Activated B cell treated with CpG ODN at 0.5 μM for 24 hours (primary cell): ENCODE results near the gene IL17RC. TPM values are rescaled to one million over a fixed set of nuclear protein-coding genes. Genes with fewer than 3 reads are reported as not detected.
A peak's percentile ranks its signal among the peaks of the same experiment; 100 is the strongest.
"Not testable (repeated sequence)": the region's sequence is repeated elsewhere in the genome, so short reads cannot be mapped to it uniquely, and the experiment has no call there.

Experiments
- ATAC-seq: fragments of 200-7000 bp; cut with Tn5 transposase; one replicate; pipeline ENCODE4 v1.10.0; 2021; ENCODE audit warnings: low read depth, mild to moderate bottlenecking, moderate library complexity
- CTCF ChIA-PET: fragments of 350-600 bp; sonication (Branson Sonifier 250); formaldehyde crosslinking; loops from one replicate; lab custom pipeline; 2021; ENCODE audit warnings: antibody characterized with exemption; lab: Charles Lee
- POLR2A ChIA-PET: fragments of 350-600 bp; sonication (Branson Sonifier 250); formaldehyde crosslinking; loops from one replicate; lab custom pipeline; 2021; ENCODE audit warnings: antibody characterized with exemption; lab: Charles Lee
- DNase-seq: peaks from one replicate; pipeline ENCODE4 v3.0.0; 2022
- H3K27ac Mint-ChIP-seq: one replicate; pipeline ENCODE4 v1.8.0; 2020; ENCODE audit warnings: mixed read lengths
- H3K27me3 Mint-ChIP-seq: one replicate; pipeline ENCODE4 v1.8.0; 2021; ENCODE audit warnings: mixed read lengths
- H3K36me3 Mint-ChIP-seq: one replicate; pipeline ENCODE4 v1.8.0; 2021; ENCODE audit warnings: low read depth, mixed read lengths
- H3K4me1 Mint-ChIP-seq: one replicate; pipeline ENCODE4 v1.8.0; 2021; ENCODE audit warnings: mixed read lengths
- H3K4me3 Mint-ChIP-seq: one replicate; pipeline ENCODE4 v1.8.0; 2020; ENCODE audit warnings: mild to moderate bottlenecking, mixed read lengths
- H3K9me3 Mint-ChIP-seq: one replicate; pipeline ENCODE4 v1.8.0; 2020; ENCODE audit warnings: mixed read lengths
- intact Hi-C: fragments of 100-400 bp; cut with micrococcal nuclease; formaldehyde crosslinking; loops from one replicate; pipeline ENCODE4 v1.15.1; 2024
- total RNA-seq: library from RNA; stranded (reverse); gene quantifications from 2 replicates; pipeline ENCODE4 v1.2.3, GENCODE V29; 2022
- TF ChIP-seq, protein P1 (sequence below): fragments of 200-600 bp; IDR thresholded peaks from one replicate; pipeline ENCODE4 v1.8.0; 2022; ENCODE audit warnings: antibody characterized with exemption, mild to moderate bottlenecking

Gene IL17RC
- total RNA-seq, 1 donor from 2014 or later: 0.11 TPM

DNA sequence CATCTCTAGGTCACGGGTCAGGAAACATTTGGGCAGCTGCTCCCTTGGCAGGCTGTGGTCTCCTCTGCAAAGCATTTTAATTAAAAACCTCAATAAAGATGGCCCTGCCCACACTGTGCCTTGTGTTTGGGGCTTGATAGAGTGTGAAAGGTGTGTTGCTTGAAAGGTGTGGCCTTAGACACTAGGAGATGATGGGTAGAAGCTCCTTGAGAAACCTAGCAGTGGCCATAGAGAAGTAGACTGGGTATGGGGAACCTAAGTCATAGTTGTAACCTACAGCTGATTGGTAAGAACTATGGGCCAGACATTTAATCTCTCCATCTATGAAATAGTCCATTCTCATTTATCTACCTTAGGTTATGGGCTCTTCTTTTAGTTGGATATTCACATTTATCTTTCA lies 23.2 kb upstream of the IL17RC start:
- no peak for DNase-seq
- POLR2A ChIA-PET: interaction anchor here (0.6 to 2.0 kb wide), 3 partner anchors 39 to 288 kb away, joined by 3 to 7 read pairs (median 4); partner anchors contain the start of genes ARPC4 and CRELD1
- Mint-ChIP-seq H3K9me3 (no peaks in the 10 kb centered on the region), H3K4me1 (peaks cover 57% of the 10 kb centered on the region), H3K27me3 (no peaks in the 10 kb centered on the region), H3K4me3 (no peak overlapping the region), H3K36me3 (peaks cover 33% of the 10 kb centered on the region), H3K27ac (peak overlapping the region; percentile 50)
- CTCF ChIA-PET: interaction anchor here (0.6 to 1.1 kb wide), 5 partner anchors 10 to 884 kb away, joined by 3 to 4 read pairs (median 3); partner anchors contain the start of gene CRELD1
- intact Hi-C loops: no loop called here
- TF ChIP-seq, protein P1, sequence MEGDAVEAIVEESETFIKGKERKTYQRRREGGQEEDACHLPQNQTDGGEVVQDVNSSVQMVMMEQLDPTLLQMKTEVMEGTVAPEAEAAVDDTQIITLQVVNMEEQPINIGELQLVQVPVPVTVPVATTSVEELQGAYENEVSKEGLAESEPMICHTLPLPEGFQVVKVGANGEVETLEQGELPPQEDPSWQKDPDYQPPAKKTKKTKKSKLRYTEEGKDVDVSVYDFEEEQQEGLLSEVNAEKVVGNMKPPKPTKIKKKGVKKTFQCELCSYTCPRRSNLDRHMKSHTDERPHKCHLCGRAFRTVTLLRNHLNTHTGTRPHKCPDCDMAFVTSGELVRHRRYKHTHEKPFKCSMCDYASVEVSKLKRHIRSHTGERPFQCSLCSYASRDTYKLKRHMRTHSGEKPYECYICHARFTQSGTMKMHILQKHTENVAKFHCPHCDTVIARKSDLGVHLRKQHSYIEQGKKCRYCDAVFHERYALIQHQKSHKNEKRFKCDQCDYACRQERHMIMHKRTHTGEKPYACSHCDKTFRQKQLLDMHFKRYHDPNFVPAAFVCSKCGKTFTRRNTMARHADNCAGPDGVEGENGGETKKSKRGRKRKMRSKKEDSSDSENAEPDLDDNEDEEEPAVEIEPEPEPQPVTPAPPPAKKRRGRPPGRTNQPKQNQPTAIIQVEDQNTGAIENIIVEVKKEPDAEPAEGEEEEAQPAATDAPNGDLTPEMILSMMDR: no peak
- ATAC-seq: no peak

DNA sequence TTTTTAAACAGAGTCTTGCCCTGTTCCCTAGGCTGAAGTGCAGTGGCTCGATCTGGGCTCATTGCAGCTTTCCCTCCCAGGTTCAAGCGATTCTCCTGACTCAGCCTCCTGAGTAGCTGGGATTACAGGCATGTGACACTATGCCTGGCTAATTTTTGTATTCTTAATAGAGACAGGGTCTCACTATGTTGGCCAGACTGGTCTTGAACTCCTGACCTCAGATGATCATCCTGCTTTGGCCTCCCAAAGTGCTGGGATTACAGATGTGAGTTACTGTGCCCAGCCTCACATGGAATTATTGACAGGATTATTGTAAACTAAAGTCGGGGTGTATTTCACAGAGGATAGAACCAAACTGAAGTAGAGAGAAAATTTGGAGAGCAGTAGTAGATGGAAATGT lies 21.2 kb upstream of the IL17RC start:
- H3K4me3 Mint-ChIP-seq, CTCF ChIA-PET, ATAC-seq, intact Hi-C loops, H3K9me3 Mint-ChIP-seq, H3K27me3 Mint-ChIP-seq, DNase-seq, H3K27ac Mint-ChIP-seq: not testable (repeated sequence)
- H3K4me1 Mint-ChIP-seq: peaks cover 48% of the 10 kb centered on the region
- peaks cover 31% of the 10 kb centered on the region for H3K36me3 Mint-ChIP-seq
- POLR2A ChIA-PET: interaction anchor here (0.7 kb wide), 2 partner anchors 87 to 103 kb away, joined by 3 to 5 read pairs; partner anchors contain the start of gene ARPC4

DNA sequence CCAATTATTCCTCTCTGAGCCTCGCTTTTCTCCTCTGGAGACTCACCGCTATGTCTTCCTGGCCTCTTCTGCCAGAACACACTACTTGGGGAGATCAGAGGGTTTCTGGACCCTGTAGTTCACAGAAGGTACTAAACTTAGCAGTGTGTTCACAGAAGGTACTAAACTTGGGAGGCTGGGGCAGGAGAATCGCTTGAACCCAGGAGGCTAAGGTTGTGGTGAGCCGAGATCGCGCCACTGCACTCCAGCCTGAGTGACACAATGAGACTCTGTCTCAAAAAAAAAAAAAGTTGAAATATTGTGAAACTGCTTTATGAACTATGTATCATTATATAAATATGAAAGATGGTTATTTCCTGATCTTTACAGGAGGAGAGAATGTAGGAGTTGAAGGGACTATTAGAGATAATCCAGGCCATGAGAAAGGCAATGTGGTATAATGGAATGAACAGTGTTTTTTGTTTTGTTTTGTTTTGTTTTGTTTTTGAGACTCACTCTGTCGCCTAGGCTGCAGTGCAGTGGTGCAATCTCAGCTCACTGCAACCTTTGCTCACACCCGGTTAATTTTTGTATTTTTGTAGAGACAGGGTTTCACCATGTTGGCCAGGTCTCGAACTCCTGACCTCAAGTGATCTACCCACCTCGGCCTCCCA lies 20.0 kb upstream of the IL17RC start:
- H3K9me3 Mint-ChIP-seq, H3K27me3 Mint-ChIP-seq, intact Hi-C loops, POLR2A ChIA-PET, H3K4me3 Mint-ChIP-seq, ATAC-seq, CTCF ChIA-PET, DNase-seq: not testable (repeated sequence)
- H3K27ac Mint-ChIP-seq: peak overlapping the region; percentile 60
- peaks cover 42% of the 10 kb centered on the region for H3K4me1 Mint-ChIP-seq
- H3K36me3 Mint-ChIP-seq: peaks cover 27% of the 10 kb centered on the region

DNA sequence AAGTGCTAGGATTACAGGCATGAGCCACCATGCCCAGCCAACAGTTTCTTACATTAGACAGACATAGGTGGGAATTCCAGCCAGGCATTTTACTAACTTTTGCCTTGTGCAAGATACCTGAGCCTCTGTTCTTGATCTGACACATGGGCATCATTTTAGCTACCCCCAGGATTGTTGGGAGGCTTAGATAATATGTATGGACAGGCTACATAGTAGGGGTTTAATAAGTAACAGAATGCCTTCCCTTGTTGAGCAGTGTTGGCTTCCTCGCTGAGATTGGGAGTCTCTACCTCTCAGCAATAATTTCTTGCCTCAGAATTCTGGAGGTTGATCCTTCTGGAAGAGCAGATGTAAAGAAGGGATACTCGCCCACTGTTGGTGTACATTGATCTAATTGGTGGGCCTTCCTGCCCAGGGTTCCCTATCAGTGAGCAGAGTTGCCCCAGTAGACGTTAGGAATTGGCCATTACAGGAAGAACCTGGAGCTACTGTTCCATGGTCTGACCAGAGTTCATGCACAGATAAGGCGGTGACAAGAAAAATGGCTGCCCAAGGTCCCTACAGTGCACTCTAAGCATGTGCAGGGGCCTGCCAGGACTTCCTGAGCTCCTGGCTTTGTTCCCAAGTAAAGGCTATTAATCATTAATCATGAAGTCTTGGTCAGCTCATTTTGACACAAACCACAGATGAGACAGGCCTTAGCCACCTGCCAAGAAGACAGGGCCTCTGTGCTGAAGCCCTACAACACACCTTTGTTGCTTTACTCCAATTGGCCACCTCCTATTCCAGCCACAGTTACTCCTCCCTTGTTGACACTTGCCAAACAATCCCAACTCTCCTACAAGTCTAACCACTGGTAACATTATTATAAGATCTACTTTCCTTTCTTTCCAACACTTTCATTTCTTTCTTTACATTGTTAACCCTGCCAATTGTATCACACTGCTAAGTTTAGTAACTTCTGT lies 19.2 kb upstream of the IL17RC start:
- no peak for ATAC-seq
- ChIA-PET POLR2A (no interaction called here), CTCF (no interaction called here)
- Mint-ChIP-seq H3K36me3 (peaks cover 21% of the 10 kb centered on the region), H3K27me3 (no peaks in the 10 kb centered on the region), H3K4me1 (peaks cover 33% of the 10 kb centered on the region), H3K27ac (peak overlapping the region; percentile 18), H3K4me3 (no peak overlapping the region), H3K9me3 (no peaks in the 10 kb centered on the region)
- DNase-seq: no peak
- intact Hi-C loops: no loop called here
- TF ChIP-seq, protein P1: no peak

DNA sequence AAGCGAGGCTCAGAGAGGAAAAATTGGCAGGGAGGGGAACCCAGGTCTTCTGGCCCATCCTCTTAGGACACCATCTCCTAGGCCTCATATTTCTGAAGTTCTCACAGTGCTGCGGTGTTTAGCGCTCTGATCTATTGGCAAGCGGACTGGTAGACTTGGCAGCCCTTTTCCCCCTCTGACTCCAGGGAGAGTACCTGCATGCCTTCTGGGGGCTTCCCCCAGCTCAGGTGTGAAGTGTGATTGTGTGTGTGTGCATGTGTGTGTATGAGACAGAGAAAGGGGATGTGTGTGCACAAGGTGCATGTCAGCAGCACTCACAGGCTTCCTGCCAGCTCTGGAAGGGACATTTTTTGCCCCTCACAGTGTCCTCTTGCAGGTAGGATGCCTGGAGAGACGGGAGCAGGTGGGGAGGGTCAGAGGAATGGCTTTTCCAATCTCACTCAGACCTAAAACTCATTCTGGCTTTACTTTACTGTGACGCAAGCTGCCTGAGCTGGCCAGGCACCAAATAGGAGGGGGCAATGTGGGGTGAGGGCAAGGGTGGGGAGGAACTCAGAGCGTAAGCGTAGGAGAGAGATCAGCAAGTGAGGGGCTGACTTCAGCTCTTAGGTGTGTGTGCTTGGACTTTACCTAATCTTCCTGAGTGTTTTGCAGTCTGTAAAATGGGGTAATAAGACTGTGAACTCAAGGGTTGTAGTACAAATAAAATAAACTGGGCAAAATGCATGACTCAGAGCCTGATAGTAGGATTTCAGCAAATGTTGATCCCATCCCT lies 18.2 kb upstream of the IL17RC start:
- POLR2A ChIA-PET: no interaction called here
- H3K27ac Mint-ChIP-seq: no peak overlapping the region
- H3K4me3 Mint-ChIP-seq: no peak overlapping the region
- DNase-seq (no peak), ATAC-seq (no peak)
- H3K4me1 Mint-ChIP-seq: peaks cover 26% of the 10 kb centered on the region
- H3K36me3 Mint-ChIP-seq: peaks cover 12% of the 10 kb centered on the region
- no peaks in the 10 kb centered on the region for H3K27me3 Mint-ChIP-seq
- intact Hi-C loops: no loop called here
- CTCF ChIA-PET: no interaction called here
- H3K9me3 Mint-ChIP-seq: no peaks in the 10 kb centered on the region
- TF ChIP-seq, protein P1: no peak
